ENCODE measurements around the gene CHPT1. TPM values are rescaled to one million over a fixed set of nuclear protein-coding genes. Genes with fewer than 3 reads are reported as not detected.

CHPT1 gene
- total and polyA plus RNA-seq, 11 donors = 73.5 to 208 (median 98.9) TPM

DNA sequence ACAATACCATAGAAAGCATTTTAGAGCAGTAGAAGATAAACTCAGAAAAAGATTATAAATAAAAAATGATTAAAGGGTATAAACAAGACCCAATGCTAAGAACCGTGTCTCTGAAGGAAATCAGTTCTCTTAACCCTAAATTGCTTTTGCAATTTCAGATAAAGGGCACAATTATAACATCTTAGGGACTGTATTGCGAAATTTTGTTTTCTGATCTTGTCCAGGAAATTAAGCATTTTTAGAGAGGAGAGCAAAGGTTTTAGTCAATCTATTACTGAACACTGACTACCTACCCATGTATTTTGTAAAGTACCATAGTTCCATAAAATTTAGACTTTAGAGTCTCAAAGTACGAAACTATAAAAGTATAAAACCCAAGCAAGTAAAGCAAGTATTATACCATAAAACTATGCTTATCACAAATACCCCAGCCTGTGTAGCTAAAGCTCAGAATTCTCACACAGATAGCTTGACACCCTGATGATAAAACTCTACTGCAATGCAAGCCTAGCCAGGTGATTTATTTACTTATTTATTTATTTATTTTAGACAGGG lies 6.8 kb upstream of the CHPT1 start:
- peaks cover 0 to 7% (median 0%) of the 10 kb centered on the region in 12 donors for H3K9me3 ChIP-seq
- H3K4me3 ChIP-seq = no peak overlapping the region
- no peak overlapping the region for H3K27ac ChIP-seq
- ATAC-seq (no peak), DNase-seq (no peak)
- intact Hi-C loops (cut with DNase I) = loop anchor here in 1 of 10 donors (10.0 kb wide), 1 partner anchor 196 kb away; no protein-coding TSS in a partner anchor
- H3K36me3 ChIP-seq = no peaks in the 10 kb centered on the region
- no peaks in the 10 kb centered on the region for H3K27me3 ChIP-seq
- TF ChIP-seq, protein P1, sequence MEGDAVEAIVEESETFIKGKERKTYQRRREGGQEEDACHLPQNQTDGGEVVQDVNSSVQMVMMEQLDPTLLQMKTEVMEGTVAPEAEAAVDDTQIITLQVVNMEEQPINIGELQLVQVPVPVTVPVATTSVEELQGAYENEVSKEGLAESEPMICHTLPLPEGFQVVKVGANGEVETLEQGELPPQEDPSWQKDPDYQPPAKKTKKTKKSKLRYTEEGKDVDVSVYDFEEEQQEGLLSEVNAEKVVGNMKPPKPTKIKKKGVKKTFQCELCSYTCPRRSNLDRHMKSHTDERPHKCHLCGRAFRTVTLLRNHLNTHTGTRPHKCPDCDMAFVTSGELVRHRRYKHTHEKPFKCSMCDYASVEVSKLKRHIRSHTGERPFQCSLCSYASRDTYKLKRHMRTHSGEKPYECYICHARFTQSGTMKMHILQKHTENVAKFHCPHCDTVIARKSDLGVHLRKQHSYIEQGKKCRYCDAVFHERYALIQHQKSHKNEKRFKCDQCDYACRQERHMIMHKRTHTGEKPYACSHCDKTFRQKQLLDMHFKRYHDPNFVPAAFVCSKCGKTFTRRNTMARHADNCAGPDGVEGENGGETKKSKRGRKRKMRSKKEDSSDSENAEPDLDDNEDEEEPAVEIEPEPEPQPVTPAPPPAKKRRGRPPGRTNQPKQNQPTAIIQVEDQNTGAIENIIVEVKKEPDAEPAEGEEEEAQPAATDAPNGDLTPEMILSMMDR (IDR thresholded peaks at IDR 0.05) = no peak
- TF ChIP-seq POLR2A (IDR thresholded peaks at IDR 0.05) = no peak
- WGBS, 4 donors = 53 to 68% (median 67%) methylated on average over 3 of the region's 3 CpGs
- H3K4me1 ChIP-seq = peaks cover 0 to 5% (median 0%) of the 10 kb centered on the region in 12 donors

DNA sequence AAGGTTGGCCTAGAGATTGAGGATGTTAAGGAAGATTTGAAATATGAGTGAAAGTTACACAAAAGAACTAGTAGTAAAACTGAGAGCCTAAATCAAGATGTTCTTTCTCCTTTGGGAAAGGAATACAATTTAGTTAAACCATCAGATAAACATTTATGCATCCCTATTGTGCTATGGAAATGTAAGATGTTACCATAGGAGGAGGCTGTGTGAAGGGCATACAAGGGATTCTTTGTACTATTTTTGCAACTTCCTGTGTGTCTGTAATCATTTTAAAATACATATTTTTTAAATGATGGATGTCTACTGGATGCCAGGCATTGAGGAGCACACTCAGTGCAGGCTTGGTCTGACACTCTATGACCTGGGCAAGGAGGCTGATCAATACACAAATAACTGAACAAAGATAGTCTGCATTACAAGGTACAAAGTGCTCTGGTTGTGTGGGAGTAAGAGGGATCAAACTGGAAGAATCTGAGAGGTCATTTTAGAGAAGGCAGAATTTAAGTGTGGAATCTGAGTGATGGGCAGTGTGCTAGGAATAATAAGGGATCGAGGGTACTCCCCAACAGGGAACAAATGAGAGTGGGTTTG lies 5.8 kb upstream of the CHPT1 start:
- Histone ChIP-seq H3K27ac (no peak overlapping the region), H3K27me3 (no peaks in the 10 kb centered on the region), H3K4me3 (no peak overlapping the region), H3K9me3 (peaks cover 0 to 7% (median 0%) of the 10 kb centered on the region in 12 donors), H3K36me3 (no peaks in the 10 kb centered on the region), H3K4me1 (peaks cover 0 to 11% (median 5%) of the 10 kb centered on the region in 12 donors)
- intact Hi-C loops (cut with DNase I) = loop anchor here in 1 of 10 donors (10.0 kb wide), 1 partner anchor 197 kb away; no protein-coding TSS in a partner anchor
- no peak for DNase-seq
- TF ChIP-seq, protein P1 (IDR thresholded peaks at IDR 0.05) = no peak
- no peak for TF ChIP-seq POLR2A (IDR thresholded peaks at IDR 0.05)
- ATAC-seq = no peak
- 87 to 94% (median 89%) methylated on average over 1 of the region's 1 CpG for WGBS, 4 donors

- no peak overlapping the region for H3K27ac ChIP-seq
- no peak for DNase-seq
- H3K27me3 ChIP-seq = no peaks in the 10 kb centered on the region
- intact Hi-C loops (cut with DNase I) = loop anchor here in 1 of 10 donors (10.0 kb wide), 1 partner anchor 200 kb away; no protein-coding TSS in a partner anchor
- ATAC-seq = no peak
- WGBS, 4 donors = 95 to 97% (median 96%) methylated on average over 2 of the region's 2 CpGs
- no peak overlapping the region for H3K4me3 ChIP-seq
- no peaks in the 10 kb centered on the region for H3K36me3 ChIP-seq
- H3K9me3 ChIP-seq = peaks cover 0 to 7% (median 0%) of the 10 kb centered on the region in 12 donors
- no peak for TF ChIP-seq POLR2A (IDR thresholded peaks at IDR 0.05)
- TF ChIP-seq, protein P1 (IDR thresholded peaks at IDR 0.05) = no peak
- H3K4me1 ChIP-seq = peaks cover 0 to 20% (median 7%) of the 10 kb centered on the region in 12 donors
These were observed 3.1 kb upstream of the CHPT1 start for GRCh38 chr12:101694297-101694848.

DNA sequence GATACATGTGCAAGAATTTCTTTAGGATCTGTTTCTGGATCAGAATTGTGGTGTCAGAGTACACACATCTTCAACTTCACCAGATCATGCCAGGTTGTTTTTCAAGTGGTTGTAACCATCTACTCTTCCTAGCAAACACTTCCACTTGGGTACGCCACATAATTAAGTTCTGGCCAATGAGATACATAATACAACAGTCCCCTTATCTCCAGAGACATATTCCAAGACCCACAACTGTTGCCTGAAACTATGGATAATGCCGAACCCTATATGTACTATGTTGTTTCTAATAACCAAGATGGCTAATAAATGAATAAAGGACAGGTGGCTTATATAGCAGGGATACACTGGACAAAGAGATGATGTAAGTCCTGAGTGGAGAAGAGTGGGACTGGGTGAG lies 2.5 kb upstream of the CHPT1 start:
- Histone ChIP-seq H3K27me3 (no peaks in the 10 kb centered on the region), H3K4me1 (peaks cover 0 to 26% (median 10%) of the 10 kb centered on the region in 12 donors), H3K9me3 (peaks cover 0 to 7% (median 0%) of the 10 kb centered on the region in 12 donors), H3K4me3 (no peak overlapping the region), H3K36me3 (no peaks in the 10 kb centered on the region), H3K27ac (peak overlapping the region in 1 of 12 donors; percentile 81)
- TF ChIP-seq, protein P1 (IDR thresholded peaks at IDR 0.05) = no peak
- no peak for TF ChIP-seq POLR2A (IDR thresholded peaks at IDR 0.05)
- ATAC-seq (no peak), DNase-seq (no peak)
- 95 to 100% (median 97%) methylated on average over 2 of the region's 2 CpGs for WGBS, 4 donors
- intact Hi-C loops (cut with DNase I) = loop anchor here in 2 of 10 donors (5.0 to 10.0 kb wide), 3 partner anchors 132 to 200 kb away; partner anchors contain the start of gene GNPTAB (in 1 of the 2)
